ELR (cell line): ENCODE results near the gene NMNAT3.
A peak's percentile ranks its signal among the peaks of the same experiment; 100 is the strongest.
"Not testable (repeated sequence)": the region's sequence is repeated elsewhere in the genome, so short reads cannot be mapped to it uniquely, and the experiment has no call there.

Experiments used
- DNase-seq: peaks from one replicate; pipeline ENCODE4 v3.0.0-alpha.2; 2015; ENCODE audit warnings: low read depth

Gene NMNAT3

DNA sequence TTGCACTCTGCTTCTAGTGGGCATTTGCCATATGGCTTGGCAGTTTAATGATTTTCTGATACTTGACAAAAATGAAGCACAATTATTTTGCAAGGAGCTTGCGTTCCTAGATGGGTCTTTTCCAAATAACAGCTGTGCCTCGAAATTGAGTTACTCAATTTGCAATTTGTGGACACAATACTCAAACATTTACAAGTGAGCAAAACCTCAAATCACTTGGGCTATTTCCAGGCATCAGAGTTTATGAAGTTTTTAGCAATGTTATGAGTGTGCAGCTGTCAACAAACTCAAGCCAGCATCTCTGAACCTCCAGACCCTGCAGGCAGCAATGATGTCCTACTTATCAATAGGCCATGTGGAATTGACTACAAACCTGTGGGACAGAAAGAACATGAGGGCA is 41.3 kb downstream of the NMNAT3 start:
- no peak for DNase-seq

DNA sequence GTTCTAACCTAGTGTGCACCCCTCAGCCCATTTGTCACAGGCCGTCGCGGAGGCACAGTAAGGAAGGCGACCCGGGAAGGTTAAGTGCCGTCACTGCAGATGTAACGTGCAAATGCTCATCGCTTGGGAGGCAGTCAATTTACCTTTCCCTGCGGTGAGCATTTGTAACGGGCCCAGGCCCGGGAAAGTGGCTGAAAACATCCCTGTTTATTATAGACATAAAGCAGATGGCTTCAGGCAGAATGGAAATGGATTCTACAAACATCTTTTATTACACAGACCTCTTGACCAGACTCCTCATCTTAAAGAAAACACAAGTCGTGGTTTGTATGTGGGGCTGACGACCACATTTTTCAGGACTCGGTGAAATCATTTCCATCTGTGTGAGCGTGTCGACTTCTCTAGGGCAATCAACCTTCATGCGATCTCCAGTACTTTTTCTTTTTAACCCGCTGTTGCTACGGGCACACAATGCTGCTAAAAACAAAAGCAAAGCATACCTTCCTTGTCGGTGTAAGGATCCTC is 43.6 kb downstream of the NMNAT3 start:
- DNase-seq = no peak

DNA sequence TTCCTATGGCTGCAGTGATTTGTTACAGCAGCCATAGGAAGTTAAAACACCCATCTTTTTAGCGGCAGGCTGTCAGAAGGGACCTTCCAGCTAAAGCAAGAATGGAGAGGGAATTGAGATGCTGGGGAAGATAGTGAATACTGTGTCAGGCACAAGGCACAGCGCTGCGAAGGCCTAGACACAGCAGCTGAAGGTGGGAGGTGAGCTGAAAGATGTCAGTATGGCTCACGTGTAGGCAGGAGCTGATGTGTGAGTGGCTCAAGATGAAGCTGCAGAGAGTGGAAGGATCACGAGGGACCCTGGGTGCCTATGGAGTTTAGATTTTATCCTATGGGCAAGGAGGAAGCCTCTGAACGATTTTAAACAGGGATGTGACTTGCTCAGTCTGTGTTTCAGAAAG is 44.3 kb downstream of the NMNAT3 start:
- DNase-seq = no peak

DNA sequence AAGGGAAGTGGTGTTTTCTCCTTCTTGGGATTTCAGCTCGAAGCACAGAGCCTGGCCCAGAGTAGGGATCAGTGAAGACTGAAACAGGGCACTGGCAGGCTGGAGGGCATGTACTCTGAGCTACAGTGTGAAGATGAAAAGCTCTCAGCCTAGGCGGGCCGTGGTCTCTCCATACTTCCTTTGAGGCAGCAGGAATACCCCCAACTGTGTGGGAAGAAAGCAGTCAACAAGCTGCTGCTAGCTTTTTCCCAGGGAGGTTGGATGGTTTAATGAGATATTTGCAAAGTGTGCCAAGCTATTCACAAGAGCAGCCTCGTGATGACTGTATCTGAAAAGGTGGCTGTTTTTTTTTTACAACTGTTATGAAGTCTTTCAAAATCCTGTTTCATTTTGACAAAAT is 47.2 kb downstream of the NMNAT3 start:
- no peak for DNase-seq

DNA sequence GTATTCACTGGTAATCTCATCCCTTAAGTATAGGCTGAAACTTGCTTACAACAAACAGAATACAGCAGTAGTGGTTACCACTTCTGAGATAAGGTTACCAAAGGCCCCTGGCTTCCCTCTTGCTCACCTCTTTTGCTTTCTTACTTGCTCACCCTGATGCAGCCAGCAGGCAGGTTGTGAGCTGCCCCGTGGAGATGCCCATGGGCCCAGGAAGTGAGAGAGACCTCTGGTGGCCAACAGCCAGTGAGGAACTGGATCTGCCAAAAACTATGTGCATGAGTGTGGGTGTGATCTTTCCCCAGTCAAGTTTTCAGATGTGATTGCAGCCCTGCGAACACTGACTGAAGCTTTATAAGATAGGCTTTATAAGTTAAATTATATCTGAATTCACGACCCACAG is 48.7 kb downstream of the NMNAT3 start:
- DNase-seq = peak; percentile 14

DNA sequence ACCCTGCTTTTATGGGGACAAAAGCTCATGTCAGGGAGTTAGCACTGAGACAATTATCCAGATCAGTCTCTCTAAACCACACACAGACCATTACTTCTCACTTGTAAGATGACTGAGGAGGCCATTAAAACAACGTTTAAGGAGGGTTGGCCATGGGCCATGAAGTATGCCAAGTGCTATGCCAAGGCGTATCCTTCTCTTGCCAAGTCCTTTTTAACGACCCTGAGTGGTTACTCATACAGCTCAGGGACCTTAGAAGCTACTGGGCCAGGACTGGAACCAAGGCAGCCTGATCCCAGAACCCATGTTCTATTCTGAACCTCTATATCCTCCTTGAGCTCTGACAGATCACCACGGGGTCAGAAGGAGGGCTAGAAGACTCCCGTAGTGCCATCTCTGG is 50.0 kb downstream of the NMNAT3 start:
- DNase-seq = no peak

DNA sequence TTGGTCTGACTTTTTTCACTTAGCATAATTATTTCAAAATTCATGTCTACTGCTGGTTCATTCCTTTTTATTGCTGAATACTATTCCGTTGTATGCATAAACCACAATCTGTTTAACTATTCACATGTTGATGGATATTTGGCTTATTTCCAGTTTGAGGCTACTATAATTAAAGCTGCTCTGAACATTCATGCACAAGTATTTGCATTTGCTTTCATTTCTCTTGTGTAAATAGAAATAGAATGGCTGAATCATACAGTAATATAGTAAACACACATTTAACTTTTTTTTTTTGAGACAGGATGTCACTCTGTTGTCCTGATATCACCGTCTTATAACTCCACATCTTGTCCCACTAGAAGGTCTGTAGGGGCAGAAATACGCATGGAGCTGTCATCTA is 57.3 kb downstream of the NMNAT3 start:
- no peak for DNase-seq

DNA sequence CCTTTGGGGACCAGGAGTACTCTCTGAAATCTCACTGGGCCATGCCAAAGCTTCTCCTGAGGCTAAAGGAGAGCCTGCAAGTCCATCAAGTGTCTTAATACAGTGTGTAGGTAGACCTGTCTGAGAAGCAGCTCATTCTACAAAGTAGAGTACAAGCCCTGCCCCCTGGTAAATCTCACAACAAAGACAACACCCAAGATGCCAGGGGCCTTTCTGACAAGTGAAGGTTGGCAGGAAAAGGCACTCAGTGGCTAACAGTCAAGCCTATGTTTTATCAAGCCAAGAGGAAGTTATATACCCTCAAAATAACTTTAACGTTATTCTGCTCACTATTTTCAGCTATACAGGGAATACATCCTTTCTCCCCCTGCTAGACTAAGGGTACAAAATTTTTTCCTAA is 58.3 kb downstream of the NMNAT3 start:
- no peak for DNase-seq

DNA sequence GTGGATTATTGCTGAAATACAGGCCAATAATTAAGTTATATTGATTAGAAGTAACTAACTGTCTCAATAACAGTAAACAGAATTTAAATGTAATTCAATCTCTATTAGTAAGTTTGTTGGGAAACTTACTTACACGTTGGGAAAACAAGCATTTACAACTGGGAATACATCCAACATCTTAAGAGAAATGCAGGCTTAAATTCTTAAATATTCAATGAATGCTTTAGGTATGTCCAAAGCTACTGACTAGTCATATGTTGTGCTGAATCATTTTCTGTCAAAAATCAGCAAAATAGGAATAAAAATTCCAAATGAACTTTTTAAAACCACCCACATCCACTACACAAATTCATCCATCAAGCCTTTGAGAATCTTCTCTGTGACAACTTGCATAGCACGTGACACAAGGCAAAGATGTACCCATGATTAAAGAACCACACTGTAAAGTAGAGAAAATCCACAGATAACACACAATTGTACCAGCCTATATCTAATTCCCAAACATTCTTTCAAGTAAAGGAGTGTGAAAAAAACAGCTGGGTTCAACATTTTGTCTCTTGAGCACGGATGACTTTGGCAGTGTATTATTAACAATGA is 60.0 kb downstream of the NMNAT3 start:
- no peak for DNase-seq

DNA sequence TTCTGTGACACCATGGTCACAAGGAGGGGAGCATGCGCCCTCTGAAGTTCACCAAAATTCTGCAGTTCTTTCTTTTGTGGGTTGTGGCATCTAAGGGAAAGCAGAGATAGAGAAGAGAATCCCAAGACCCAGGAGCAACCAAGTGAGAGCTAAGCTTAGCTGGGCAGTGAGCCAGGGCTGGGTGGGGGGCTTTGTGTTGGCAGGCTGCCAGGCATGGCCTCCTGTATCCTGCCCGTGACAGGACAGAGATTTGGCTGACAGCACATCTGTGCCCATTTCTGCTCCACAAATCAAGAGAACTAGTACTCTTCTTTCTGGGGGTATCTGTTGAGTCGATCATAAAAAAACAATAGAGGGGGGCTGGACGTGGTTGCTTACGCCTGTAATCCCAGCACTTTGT is 66.2 kb downstream of the NMNAT3 start:
- no peak for DNase-seq

DNA sequence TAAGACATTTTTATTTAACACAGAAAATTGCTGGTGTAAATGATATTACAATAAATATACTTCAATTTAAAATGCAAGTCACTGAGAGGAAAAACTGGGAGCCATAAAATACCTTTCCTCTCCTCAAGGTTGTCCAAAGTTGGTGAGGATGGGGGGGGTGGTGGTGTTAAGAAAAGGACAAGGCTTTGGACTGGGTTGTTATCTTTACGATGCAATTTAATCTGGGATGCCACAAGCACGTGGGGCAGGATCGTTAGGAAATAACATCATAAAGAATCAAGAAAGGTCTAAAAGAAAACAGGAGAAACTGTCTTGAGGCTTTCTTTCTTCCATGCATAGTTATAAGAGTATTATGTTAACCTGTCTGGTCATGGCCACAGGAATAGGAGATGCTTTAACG is 66.9 kb downstream of the NMNAT3 start:
- no peak for DNase-seq

DNA sequence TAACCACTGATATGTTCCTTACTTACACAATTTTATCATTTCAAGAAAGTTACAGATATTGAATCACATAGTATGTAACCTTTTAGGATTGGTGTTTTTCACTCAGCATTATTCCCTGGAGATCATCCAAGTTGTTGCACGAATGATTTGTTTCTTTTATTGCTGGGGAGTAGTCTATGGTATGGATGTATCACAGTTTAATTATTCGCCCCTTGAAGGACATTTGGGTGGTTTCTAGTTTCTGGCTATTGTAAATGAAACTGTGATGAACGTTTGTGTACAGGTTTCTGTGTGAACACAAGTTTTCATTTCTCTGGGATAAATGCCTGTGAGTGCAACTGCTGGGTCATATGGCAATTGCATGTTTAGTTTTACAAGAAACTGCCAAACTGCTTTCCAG is 68.8 kb downstream of the NMNAT3 start:
- no peak for DNase-seq

DNA sequence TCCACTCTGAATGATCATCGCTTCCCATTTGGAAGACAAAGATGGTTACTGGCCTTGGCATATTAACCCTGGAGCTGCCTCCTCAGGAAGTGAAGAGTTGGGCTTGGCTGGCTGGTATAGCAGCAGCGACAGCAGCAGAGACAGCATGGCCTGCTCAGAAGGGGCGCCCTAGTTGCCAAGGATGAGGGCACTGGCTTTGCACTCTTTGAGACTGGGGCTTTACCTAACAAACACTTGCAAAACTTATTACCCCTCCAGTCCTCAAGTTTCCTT is 69.7 kb downstream of the NMNAT3 start:
- no peak for DNase-seq

DNA sequence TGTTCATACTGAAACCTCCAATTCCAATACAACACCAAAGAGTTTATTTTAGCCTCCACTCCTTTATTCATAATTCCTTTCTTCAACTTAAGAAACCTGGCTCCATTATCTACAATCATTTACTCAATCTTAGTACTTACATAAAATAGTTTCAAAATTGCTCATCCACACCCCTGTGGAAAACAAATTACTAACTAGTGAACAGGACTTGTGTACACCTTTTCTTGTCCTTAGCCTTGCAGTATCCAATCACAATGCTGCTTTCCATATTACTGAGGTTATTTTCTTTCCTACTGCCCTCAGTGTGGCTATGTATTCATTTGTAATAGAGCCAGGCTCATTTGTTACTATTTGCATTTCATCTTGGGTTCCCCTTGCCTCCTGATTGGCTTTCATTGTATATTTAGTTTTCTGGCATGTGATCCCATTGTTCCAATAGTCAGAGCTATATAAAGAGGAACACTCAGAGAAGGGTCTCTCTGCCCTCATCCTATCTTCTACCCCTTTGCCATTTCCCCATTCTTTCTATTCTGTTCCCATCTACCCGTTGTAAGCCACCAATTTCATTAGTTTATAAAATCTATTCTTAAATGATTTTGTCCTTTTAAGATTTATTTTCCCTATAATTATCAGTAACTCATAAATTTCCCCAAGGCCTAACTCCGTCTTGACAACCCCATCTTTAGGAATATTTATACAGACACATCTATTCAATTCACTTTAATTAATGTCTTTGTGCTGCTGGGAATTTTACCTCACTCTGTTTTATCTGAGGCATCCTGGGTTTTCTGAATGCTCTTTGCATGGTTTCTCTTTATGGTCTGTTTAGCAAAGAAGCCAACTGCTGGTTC is 70.3 kb downstream of the NMNAT3 start:
- DNase-seq = no peak

DNA sequence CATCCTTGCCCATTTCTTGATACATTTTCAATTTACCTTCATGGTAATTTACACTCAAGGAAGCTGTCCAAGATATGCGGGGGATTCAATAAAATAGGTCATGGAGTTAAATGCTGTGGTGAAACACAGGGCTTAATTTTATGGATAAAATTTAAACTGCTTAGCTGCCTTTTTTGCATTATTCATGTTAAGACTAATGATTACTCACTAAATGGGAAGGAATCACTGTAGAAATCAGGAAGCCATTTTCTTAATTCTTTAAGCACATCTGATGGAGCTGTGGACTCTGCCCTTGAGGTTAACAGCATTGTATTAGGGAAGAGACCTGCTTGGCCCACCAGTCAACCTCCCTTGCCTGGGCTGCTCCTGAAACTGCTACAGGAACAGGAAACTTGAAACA is 75.8 kb downstream of the NMNAT3 start:
- DNase-seq = no peak

DNA sequence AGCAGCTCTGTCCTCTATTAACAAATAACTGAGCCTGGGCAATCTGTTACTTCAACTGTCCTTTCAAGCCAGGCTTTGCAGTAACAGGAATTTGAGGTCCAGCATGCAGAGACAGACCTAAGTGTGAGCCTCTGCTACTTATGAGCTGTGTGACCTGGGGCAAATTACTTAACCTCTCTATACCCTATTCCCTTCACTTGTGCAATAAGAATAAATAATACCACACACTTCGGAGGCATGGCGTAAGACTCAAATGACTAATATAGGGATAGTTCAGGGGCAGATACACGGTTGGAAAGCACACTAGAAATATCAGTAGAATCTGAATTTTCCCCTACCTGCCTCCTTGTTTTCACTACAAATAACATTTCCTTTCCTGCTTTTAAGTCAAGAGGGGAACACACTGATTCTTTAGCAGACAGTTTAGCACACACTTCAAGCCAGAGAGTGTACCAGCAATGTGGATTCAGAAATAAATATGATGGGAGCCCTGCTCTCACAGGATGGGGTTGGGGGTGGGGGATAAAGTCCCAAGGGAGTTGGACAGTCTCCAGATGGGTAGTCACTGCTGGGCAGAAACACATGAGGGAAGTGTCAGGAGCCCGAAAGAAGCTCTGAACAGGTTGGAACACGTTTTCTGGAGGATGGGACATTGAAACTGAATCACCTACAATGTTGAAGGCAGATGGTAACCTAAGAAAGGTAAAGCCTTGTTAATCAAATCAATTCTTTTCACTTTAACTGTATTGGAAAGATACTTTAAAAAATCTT is 76.4 kb downstream of the NMNAT3 start:
- no peak for DNase-seq

DNA sequence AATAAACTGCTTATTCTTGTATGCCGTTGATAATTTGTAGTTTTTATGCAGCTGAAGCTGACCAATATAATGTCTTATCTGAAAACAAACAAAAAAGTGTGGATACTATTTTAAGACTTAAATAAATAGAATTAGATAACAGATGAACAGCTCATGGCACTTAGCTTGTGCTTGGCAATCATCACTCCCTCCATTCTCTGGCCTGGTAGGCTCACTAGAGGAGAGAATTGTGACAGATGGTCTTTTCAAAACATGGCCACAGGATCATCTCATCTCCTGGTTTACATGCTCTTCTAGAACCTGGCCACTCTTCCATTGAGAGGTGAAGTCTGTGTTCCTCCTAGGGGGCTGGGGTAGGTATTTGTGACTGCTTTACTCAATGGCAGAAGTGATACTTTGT is 79.8 kb downstream of the NMNAT3 start:
- DNase-seq = no peak

DNA sequence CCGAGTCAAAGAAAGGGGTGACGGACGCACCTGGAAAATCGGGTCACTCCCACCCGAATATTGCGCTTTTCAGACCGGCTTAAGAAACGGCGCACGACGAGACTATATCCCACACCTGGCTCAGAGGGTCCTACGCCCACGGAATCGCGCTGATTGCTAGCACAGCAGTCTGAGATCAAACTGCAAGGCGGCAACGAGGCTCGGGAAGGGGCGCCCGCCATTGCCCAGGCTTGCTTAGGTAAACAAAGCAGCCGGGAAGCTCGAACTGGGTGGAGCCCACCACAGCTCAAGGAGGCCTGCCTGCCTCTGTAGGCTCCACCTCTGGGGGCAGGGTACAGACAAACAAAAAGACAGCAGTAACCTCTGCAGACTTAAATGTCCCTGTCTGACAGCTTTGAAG is 86.6 kb downstream of the NMNAT3 start:
- not testable (repeated sequence) for DNase-seq

DNA sequence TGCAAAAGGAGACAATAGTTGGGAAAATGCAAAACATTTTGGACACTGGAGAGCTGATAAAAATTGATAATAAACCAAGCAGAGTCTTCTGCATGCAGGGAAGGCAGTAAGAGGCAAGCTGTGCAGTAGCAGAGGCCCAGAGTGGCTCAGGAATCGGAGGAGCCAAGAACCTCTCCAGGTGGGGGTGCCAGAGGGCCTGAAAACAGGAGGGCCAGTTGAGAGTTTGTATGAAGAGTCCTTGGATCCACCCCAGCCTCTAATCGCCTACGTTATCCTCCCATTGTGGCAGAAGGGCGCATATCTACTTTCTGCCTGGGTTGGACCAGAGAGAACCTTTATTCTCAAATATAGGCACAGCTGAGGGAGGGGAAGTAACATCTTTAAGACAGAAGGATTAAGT is 89.3 kb downstream of the NMNAT3 start:
- DNase-seq = no peak

DNA sequence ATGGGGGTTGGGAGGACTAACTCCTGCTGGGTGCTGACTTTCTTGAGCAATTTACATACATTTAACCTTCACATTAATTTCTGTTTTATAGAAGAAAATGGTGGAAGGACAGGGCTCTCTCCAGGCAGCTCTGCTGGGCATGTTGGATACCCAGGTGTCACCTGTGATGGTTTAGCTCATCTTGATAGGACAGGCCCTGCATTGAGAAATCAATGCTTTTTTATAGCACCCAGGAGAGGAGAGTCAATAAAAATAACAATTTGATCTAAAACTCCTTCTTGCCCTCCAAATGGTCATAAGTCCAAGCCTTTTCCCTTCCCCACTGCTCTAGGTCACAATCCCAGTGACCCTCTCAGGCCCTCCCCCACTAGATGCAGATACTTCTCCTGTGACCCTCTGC is 90.0 kb downstream of the NMNAT3 start:
- DNase-seq = no peak

DNA sequence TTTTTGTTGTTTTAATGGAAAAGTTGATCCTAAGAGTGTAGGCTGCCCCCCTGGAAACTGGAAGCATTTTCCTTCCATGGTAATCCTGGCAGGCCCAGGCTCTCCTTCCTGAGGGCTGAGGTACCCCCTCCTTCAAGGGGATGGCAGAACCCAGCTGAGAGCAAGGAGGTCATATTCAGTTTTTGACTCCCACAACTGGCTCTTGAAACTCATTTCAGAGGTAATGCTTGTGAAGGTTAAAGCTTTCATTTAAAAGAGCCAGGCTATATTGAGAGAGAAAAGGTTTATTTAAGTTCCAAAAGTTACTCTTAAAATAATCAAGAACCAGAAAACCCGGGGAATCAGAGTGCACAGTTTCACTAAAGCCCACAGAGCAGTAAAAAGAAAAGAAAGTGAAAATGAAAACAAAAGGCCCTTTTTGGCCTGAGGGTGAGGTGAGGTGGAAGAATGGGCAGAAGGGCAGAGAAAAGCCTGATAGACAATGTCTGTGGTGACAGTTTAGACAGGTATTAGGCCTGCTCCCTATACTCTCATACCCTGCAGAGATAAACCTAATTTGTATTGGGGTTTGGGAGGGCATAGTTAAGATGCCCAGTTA is 91.3 kb downstream of the NMNAT3 start:
- no peak for DNase-seq

DNA sequence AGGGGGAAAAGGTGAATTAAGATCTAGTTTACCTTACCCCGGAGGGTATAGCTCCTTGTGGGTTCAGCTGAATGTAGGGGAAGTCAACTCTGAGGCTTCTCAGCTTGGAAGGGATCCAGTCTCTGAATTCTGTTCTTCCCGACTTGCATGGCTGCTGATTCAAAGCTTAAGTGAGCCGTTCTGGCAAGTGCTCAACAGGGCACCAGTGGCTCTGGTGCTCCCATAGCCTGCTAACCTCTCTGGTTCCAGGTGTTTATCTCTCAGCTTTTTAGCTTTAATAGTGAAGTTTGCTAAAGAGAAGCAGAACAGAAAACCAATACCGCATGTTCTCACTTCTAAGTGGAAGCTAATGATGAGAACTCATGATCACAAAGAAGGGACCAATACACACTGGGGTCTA is 92.0 kb downstream of the NMNAT3 start:
- no peak for DNase-seq

DNA sequence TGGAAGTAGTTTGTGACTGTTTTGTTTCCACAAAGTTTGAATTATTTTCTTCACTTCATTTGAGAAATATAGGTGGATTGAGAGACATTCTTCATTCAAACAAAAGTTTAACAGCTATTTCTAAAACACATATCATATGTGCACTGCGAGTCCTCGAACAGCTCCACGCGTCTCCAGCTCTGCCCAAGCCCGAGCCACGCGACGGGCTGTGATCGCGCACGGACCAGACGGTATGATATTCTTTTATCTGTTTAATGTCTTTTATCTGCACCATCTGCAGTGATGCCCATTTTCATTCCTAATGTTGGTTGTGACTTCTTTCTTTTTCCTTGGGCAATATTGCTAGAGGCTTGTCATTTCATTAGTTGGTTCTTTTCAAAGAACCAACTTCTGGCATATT is 94.1 kb downstream of the NMNAT3 start:
- not testable (repeated sequence) for DNase-seq
